Right renal pelvis (tissue), 4 donors: ENCODE results near the gene ELF2. TPM values are rescaled to one million over a fixed set of nuclear protein-coding genes. Genes with fewer than 3 reads are reported as not detected.
"Not testable (repeated sequence)": the region's sequence is repeated elsewhere in the genome, so short reads cannot be mapped to it uniquely, and the experiment has no call there.

Source experiments
- DNase-seq, 4 donors: peaks; one replicate each; pipeline ENCODE4 v3.0.0-alpha.2; 2013; ENCODE audit warnings: low read depth in 4 of 4, low spot score in 3 of 4, missing footprints in 1 of 4
- polyA plus RNA-seq, 4 donors: library from polyadenylated mRNA; unstranded; fragments of 120-200 nt; gene quantifications; one replicate each; pipeline ENCODE4 v1.2.1, GENCODE V29; 2013; ENCODE audit not compliant: insufficient read length in 4 of 4

Gene ELF2
- polyA plus RNA-seq, 4 donors = 55.4 to 70.7 (median 69.5) TPM

DNA sequence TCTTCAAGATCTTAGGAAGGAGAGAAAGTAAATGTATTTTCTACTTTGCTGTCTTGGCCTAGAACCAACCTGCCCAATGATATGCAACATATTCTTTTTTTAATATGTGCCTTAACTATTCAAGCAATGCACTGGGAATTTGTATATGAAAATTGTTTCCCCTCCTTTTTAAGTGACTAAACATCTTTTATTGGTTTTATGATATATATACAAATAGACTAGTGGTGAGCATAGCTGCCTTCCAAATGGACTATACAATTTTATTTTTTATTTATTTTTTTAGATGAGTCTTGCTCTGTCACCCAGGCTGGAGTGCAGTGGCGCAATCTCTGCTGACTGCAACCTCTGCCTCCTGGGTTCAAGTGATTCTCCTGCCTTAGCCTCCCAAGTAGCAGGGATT lies 151.2 kb downstream of the ELF2 start:
- no peak for DNase-seq

- no peak for DNase-seq
These were observed 152.3 kb downstream of the ELF2 start for GRCh38 chr4:139024686-139025085.

DNA sequence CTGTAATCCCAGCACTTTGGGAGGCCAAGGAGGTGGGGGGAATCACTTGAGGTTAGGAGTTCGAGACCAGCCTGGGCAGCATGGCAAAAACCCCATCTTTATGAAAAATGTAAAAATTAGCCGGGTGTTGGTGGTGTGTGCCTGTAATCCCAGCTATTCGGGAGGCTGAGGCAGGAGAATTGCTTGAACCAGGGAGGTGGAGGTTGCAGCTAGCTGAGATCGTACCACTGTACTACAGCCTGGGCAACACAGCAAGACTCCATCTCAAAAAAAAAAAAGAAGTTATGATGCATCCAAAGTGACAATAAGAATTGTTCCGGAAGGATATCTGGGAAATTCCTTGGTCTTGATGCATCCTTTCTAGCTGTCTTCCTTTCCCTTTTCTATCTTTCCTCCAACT lies 154.2 kb downstream of the ELF2 start:
- DNase-seq = no peak

DNA sequence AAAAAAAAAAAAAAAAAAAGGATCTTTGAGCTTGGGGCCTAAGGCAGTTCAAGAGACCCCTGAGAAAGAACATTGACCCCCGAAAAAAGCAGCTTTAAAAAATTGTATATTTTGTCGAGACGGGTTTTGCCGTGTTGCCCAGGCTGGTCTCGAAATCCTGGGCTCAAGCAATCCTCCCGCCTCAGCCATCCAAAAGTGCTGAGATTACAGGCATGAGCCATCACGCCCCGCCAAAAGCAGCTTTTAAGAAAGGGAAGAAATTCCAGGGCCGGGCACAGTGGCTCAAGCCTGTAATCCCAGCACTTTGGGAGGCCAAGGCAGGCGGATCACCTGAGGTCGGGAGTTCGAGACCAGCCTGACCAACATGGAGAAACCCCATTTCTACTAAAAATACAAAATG lies 155.9 kb downstream of the ELF2 start:
- not testable (repeated sequence) for DNase-seq

DNA sequence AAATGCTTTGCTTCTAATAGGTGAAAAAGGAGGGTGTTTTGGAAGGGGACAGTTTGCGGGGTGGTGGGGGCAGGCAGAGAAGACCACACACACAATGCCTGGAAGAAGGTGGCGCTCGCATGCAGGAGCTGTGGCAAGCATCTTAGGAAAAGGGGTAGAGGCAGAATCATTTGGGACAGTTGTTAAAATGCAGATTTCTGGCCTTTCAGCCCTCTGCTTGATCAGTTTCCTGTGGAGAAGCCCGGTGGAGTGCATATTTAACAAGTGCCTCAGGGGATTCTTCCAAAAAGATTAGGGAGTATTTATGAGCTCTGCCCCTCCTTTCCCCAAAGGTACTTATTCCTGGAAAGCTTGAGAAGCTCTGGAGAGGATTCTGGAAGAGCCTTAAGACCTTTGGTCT lies 156.6 kb downstream of the ELF2 start:
- DNase-seq = no peak

DNA sequence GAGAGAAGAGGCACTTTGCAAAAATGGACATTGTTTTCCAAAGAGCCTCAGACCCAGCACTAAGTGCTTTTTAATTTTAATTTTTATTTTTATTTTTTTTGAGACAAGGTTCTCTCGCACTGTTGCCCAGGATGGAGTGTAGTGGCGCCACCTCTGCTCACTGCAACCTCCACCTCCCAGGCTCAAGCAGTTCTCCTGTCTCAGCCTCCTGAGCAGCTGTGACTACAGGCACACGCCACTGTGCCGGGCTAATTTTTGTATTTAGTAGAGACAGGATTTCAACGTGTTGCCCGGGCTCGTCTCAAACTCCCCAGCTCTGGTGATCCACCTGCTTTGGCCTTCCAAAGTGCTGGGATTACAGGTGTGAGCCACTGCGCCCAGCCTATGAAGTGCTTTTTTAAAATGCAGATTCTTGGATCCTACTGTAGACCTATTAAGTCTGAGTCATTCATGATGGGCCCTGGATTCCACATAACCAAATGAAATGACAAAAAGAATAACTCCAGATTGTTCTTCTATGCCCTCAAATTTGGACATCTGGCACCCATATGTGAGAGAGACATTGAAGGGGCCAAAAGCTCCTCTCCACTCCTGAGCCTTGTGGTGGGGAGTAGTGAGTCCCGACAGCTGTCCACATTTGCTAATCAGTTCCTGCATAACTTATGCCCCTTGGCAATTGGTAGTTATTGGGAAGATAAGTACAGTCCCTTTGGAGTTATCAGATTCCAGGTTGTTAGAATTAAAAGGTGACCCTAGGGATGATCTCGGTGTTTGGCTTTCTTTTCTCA lies 157.9 kb downstream of the ELF2 start:
- no peak for DNase-seq

GRCh38 chr4:139018501-139018900 lies 158.5 kb downstream of the ELF2 start:
- no peak for DNase-seq

DNA sequence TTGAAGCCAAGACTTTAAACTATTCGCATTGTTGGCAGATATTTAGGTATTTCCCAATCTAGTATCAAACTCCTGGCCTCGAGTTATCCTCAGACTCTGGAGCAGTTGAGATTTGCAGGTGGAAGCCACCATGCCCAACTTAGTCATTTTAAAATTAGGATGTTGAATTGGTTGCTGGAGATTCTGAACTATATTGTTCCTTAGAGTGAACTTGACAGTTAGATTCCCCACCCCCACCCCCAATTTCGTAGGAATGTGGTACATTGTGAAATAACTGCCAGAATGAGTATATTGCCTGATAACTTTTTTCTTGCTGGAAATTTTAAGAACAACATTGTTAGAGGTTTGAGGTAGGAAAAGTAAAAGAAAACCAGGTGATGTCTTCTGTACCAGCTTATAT lies 159.2 kb downstream of the ELF2 start:
- DNase-seq = no peak

- DNase-seq = peak in 2 of 4 donors; percentile 28 to 38
These were observed 161.0 kb downstream of the ELF2 start for GRCh38 chr4:139015948-139016471.

DNA sequence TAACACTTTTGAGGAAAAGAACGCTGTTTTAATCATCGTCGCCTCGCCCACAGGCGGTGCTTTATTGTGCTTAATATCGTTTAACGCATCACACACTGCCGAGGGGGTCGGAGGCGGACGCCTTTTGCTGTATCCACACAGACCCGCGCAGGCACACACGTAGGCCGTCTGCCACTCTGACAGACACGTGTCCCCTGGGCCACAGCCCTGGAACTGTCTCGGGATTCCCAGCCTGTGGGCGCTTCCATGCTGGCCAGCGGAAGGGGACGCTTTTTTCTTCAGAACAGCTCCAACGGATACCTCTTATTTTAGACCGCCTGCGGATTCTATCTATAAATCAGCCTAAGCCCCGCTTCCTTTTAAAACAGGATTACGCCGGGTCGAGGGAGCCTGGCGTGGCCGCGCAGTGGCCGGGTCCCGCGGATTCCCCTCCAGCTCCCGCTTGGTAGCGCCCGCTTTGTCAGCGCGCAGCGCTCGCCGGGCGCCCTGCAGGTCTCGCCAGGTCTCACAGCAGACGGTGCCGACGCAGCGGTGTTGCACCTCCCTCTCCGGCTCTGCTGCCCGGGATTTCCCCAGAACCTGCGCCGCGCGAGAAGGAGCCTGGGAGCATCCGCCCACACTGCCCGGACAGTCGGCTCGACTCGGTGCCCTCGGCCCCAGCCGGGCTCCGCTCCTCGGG lies 161.6 kb downstream of the ELF2 start, which contains the start of gene NOCT:
Gene NOCT, plus strand, starts transcription at position 513 of the 679 bp plus-strand sequence. CDS start 201 bp downstream, outside the sequence.
- peak; percentile 75 to 81 (median 77) for DNase-seq

DNA sequence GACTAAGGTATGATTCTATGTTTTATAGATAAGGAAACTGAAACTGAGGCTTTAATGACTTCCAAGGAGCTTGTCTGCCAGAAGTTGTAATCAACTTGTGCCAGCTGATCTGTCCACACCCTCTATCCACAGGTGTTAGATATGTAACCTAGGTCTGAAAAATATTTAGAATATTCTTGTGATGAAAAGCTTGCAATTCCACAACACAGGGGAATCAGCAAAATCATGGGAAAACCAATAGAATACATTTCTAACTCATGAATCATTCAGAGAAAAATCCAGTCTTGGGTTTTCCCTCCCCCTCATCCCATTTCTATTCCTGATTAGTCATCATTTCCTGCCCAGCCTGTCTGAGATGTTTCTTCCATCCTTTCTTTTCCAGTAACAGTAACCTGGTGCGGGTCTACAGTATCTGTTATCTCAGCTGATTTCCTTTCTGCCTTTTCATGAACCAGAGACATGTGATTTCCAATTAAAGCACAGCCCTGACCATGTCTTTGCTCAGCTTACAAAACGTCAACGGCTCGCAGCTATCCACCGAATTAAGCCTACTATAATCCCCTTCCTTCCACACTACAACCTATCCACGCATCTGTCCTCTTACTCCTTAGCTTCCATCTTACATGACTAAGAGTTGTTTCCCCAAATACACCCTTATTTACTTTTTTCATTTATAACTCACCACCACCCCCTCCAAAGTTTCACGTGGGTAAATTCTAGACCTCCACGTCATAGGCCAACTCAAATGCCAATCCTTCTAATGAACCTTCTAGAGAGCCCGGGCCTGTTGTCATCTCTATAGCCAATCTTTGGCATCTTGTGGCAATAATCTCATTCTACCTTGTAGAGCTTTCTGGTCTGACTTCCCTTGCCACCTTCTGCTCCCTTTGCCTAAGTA lies 162.4 kb downstream of the ELF2 start:
- DNase-seq = no peak

DNA sequence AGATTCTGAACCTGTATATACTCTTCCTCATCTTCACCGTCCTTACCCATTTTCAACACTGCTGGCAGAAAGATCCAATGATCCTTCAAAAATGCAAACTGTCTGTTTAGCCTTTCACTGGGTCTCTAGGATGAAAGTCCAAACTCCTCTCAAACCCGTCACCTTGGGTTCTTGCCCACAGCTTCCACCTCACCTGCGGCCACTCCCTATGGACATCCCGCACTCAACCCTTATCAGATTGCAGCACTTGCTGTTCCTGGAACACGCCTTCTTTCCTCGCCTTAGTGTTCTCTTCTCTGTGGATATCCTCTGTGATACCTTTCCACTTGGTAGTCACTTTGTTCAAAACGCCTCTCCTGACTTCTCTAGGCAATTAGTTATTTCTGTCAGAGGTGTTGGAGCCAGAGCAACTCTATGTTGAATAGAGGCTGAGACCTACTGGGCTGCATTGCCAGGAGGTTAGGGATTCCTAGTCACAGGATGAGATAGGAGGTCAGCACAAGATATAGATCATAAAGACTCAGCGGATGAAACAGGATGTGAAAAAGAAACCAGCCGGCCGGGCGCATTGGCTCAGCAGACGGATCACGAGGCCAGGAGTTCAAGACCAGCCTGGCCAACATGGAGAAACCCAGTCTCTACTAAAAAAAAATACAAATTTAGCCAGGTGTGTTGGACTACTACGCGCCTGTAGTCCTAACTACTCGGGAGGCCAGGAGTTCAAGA lies 165.6 kb downstream of the ELF2 start:
- DNase-seq = no peak

GRCh38 chr4:139009702-139010101 lies 167.3 kb downstream of the ELF2 start:
- no peak for DNase-seq

GRCh38 chr4:139008278-139008677 lies 168.7 kb downstream of the ELF2 start:
- not testable (repeated sequence) for DNase-seq

- DNase-seq = no peak
These were observed 169.4 kb downstream of the ELF2 start for GRCh38 chr4:139007640-139008039.

Other genes starting within 250 kb of the ELF2 start
- gene NOCT, start 161.4 kb downstream of the ELF2 start, polyA plus RNA-seq = 1 to 10 TPM; 5.8 to 6.3 (median 6.1) TPM
- gene MGARP, start 103.0 kb upstream of the ELF2 start, polyA plus RNA-seq = under 1 TPM; 0.33 to 0.61 (median 0.50) TPM
- gene NAA15, start 124.3 kb upstream of the ELF2 start, polyA plus RNA-seq = 10 to 100 TPM; 30.0 to 38.8 (median 36.5) TPM
- 100 to 1,000 TPM; 102 to 112 (median 105) TPM for gene NDUFC1, start 125.3 kb upstream of the ELF2 start, polyA plus RNA-seq